H9 (cell line): ENCODE measurements around the gene PPP2R2B. TPM values are rescaled to one million over a fixed set of nuclear protein-coding genes. Genes with fewer than 3 reads are reported as not detected.

Source experiments
- DNase-seq: peaks from one replicate; pipeline ENCODE4 v3.0.0-alpha.2; 2017
- H2AFZ ChIP-seq: one replicate; pipeline ENCODE4 v1.6.1; 2013; ENCODE audit warnings: mild to moderate bottlenecking, low read length, control low read depth, moderate library complexity
- H2AK5ac ChIP-seq: 2 replicates; pipeline ENCODE4 v1.6.1; 2013; ENCODE audit warnings: low read length, control low read depth, mixed read lengths; ENCODE audit not compliant: insufficient read length
- H2BK120ac ChIP-seq: one replicate; pipeline ENCODE4 v1.6.1; 2013; ENCODE audit warnings: low read depth, mild to moderate bottlenecking, low read length, control low read depth, inconsistent platforms; ENCODE audit not compliant: poor library complexity, severe bottlenecking
- H2BK12ac ChIP-seq: 2 replicates; pipeline ENCODE4 v1.6.1; 2013; ENCODE audit warnings: low read length, control low read depth, mixed read lengths, low read depth; ENCODE audit not compliant: insufficient read length
- H2BK15ac ChIP-seq: 2 replicates; pipeline ENCODE4 v1.6.1; 2013; ENCODE audit warnings: low read depth, low read length, control low read depth
- H2BK20ac ChIP-seq: one replicate; pipeline ENCODE4 v1.6.1; 2013; ENCODE audit warnings: low read depth, mild to moderate bottlenecking, low read length, control low read depth, inconsistent platforms; ENCODE audit not compliant: poor library complexity, severe bottlenecking
- H2BK5ac ChIP-seq: 2 replicates; pipeline ENCODE4 v1.6.1; 2013; ENCODE audit warnings: low read length, control low read depth, mixed read lengths; ENCODE audit not compliant: insufficient read length
- H3K14ac ChIP-seq: 2 replicates; pipeline ENCODE4 v1.6.1; 2013; ENCODE audit warnings: low read length, control low read depth; ENCODE audit not compliant: insufficient read depth
- H3K18ac ChIP-seq: 2 replicates; pipeline ENCODE4 v1.6.1; 2013; ENCODE audit warnings: low read depth, mild to moderate bottlenecking, mixed read lengths, low read length, control low read depth; ENCODE audit not compliant: insufficient read length
- H3K23ac ChIP-seq: 2 replicates; pipeline ENCODE4 v1.6.1; 2013; ENCODE audit warnings: low read length, control low read depth, mixed read lengths, low read depth; ENCODE audit not compliant: insufficient read length
- H3K23me2 ChIP-seq: 2 replicates; pipeline ENCODE4 v1.6.1; 2013; ENCODE audit warnings: low read depth, mild to moderate bottlenecking, mixed read lengths, low read length, control low read depth; ENCODE audit not compliant: insufficient read length, poor library complexity, severe bottlenecking
- H3K27ac ChIP-seq: 2 replicates; pipeline ENCODE4 v1.5.1; 2013; ENCODE audit warnings: low read length, control low read depth, mixed read lengths, low read depth; ENCODE audit not compliant: insufficient read length
- H3K27me3 ChIP-seq: 2 replicates; pipeline ENCODE4 v1.6.1; 2013; ENCODE audit warnings: low read length, control low read depth, inconsistent platforms; ENCODE audit not compliant: insufficient read depth
- H3K4ac ChIP-seq: 2 replicates; pipeline ENCODE4 v1.6.1; 2013; ENCODE audit warnings: low read depth, mild to moderate bottlenecking, control low read depth, inconsistent platforms, low read length, moderate library complexity
- H3K4me1 ChIP-seq: 2 replicates; pipeline ENCODE4 v1.6.1; 2013; ENCODE audit warnings: low read length, control low read depth, inconsistent platforms; ENCODE audit not compliant: insufficient read depth
- H3K4me2 ChIP-seq: 2 replicates; pipeline ENCODE4 v1.6.1; 2013; ENCODE audit warnings: low read length, control low read depth, mixed read lengths; ENCODE audit not compliant: insufficient read length, insufficient read depth
- H3K56ac ChIP-seq: 2 replicates; pipeline ENCODE4 v1.6.1; 2013; ENCODE audit warnings: low read depth, mild to moderate bottlenecking, mixed read lengths, low read length, control low read depth; ENCODE audit not compliant: insufficient read length
- H3K79me1 ChIP-seq: 2 replicates; pipeline ENCODE4 v1.6.1; 2013; ENCODE audit warnings: low read depth, mild to moderate bottlenecking, moderate library complexity, low read length, control low read depth, inconsistent platforms; ENCODE audit not compliant: insufficient read depth, poor library complexity, severe bottlenecking
- H3K79me2 ChIP-seq: 2 replicates; pipeline ENCODE4 v1.6.1; 2013; ENCODE audit warnings: low read length, control low read depth, inconsistent platforms; ENCODE audit not compliant: insufficient read depth
- H3K9ac ChIP-seq: 2 replicates; pipeline ENCODE4 v1.6.1; 2013; ENCODE audit warnings: low read length, control low read depth, mixed read lengths; ENCODE audit not compliant: insufficient read length; ENCODE audit errors: extremely low read depth
- H3K9me3 ChIP-seq: one replicate; pipeline ENCODE4 v1.6.1; 2013; ENCODE audit warnings: low read depth, low read length, inconsistent platforms; ENCODE audit not compliant: control insufficient read depth
- H3T11ph ChIP-seq: one replicate; pipeline ENCODE4 v1.6.1; 2013; ENCODE audit warnings: mild to moderate bottlenecking, low read length, control low read depth, inconsistent platforms
- H4K20me1 ChIP-seq: one replicate; pipeline ENCODE4 v1.6.1; 2013; ENCODE audit not compliant: control insufficient read depth, insufficient read length, insufficient read depth
- H4K5ac ChIP-seq: 2 replicates; pipeline ENCODE4 v1.6.1; 2013; ENCODE audit warnings: low read depth, mild to moderate bottlenecking, mixed read lengths, low read length, control low read depth; ENCODE audit not compliant: insufficient read length
- H4K8ac ChIP-seq: replicated peaks from 2 replicates; pipeline ENCODE4 v1.6.1; 2013; ENCODE audit warnings: low read length, control low read depth, mixed read lengths, low read depth; ENCODE audit not compliant: insufficient read length
- H4K91ac ChIP-seq: 2 replicates; pipeline ENCODE4 v1.6.1; 2013; ENCODE audit warnings: low read depth, mild to moderate bottlenecking, moderate library complexity, mixed read lengths, low read length, control low read depth; ENCODE audit not compliant: insufficient read length
- H3K27ac Mint-ChIP-seq, 3 experiments: 2 replicates in 2 of 3; 3 replicates in 1 of 3; pipeline ENCODE4 v1.8.0; 2020 to 2021; ENCODE audit warnings: mixed read lengths in 3 of 3, mild to moderate bottlenecking in 1 of 3, moderate library complexity in 1 of 3
- H3K27me3 Mint-ChIP-seq: 2 replicates; pipeline ENCODE4 v1.8.0; 2021; ENCODE audit warnings: low read depth, mild to moderate bottlenecking, moderate library complexity, mixed read lengths
- H3K36me3 Mint-ChIP-seq, 3 experiments: 2 replicates in 2 of 3; 3 replicates in 1 of 3; pipeline ENCODE4 v1.8.0; 2020 to 2021; ENCODE audit warnings: low read depth in 3 of 3, mixed read lengths in 3 of 3; ENCODE audit not compliant: insufficient read depth in 1 of 3
- H3K4me1 Mint-ChIP-seq, 2 experiments: 2 replicates each; pipeline ENCODE4 v1.8.0; 2020; ENCODE audit warnings: mixed read lengths in 2 of 2
- H3K4me3 Mint-ChIP-seq, 2 experiments: 2 replicates in 1 of 2; 3 replicates in 1 of 2; pipeline ENCODE4 v1.8.0; 2020 to 2021; ENCODE audit warnings: mild to moderate bottlenecking in 2 of 2, mixed read lengths in 2 of 2, moderate library complexity in 1 of 2
- H3K9me3 Mint-ChIP-seq, 2 experiments: 2 replicates in 1 of 2; 3 replicates in 1 of 2; pipeline ENCODE4 v1.8.0; 2020; ENCODE audit warnings: mild to moderate bottlenecking in 2 of 2, mixed read lengths in 2 of 2, moderate library complexity in 1 of 2
- WGBS: extraction: QIAGEN DNeasy Blood & Tissue Kit; methylation state at CpG from one replicate; pipeline ENCODE4 v1.1.7; 2013; ENCODE audit warnings: missing lambda C conversion rate, low lambda C conversion rate, mixed read lengths; ENCODE audit not compliant: insufficient read length; ENCODE audit errors: extremely low coverage; 5-methylcytosine and 5-hydroxymethylcytosine counted together
- total RNA-seq: library from RNA; stranded (reverse); gene quantifications from 2 replicates; pipeline ENCODE4 v1.2.1, GENCODE V29; 2021
- TF ChIP-seq, protein P1 (sequence below): fragments of 200-600 bp; sonication (generic); conservative IDR thresholded peaks from 3 replicates; pipeline ENCODE4 v1.8.0; 2021; ENCODE audit warnings: antibody characterized with exemption, mild to moderate bottlenecking

Gene PPP2R2B
- total RNA-seq, 1 experiment from 2014 or later: 14.3 TPM

DNA sequence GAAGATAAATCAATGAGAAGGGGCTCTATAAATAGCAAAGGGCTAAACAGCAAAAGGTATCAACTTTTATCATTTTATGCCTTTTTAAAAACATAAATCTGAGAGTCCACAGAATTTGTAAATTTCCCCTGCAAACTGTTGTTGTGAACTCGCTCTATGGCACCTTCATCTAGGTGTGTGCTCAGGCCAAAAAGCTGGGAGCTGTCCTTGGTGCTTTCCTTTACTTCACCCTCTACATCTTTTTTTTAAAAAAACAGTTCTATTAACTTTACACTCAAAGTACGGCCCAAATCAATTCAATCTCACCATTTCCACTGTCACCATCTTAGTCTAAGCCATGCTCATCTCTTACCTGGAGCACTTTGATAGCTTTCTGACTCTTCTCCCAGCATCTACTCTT, 254.4 kb downstream of the PPP2R2B start:
- DNase-seq: no peak
- no peak overlapping the region for H2BK15ac ChIP-seq
- H3K14ac ChIP-seq: no peak overlapping the region
- no peaks in the 10 kb centered on the region; the same call in 1 of the 2 replicates for H3K4me1 ChIP-seq
- H4K20me1 ChIP-seq: no peaks in the 10 kb centered on the region
- H3K27ac ChIP-seq: no peak overlapping the region
- no peak overlapping the region for H3K9ac ChIP-seq
- 0 out of 7 replicates have a peak overlapping the region, but pooled peaks of 1 of the 3 experiments have one; percentile 0 for H3K27ac Mint-ChIP-seq
- no peaks in the 10 kb centered on the region for H3K27me3 Mint-ChIP-seq
- peaks cover 7 to 28% (median 15%) of the 10 kb centered on the region in 3 experiments for H3K36me3 Mint-ChIP-seq
- no peak overlapping the region for H3K4me3 Mint-ChIP-seq
- no peak overlapping the region for H2AK5ac ChIP-seq
- WGBS: no CpG with 5 or more reads among the region's 2 CpGs
- H3K56ac ChIP-seq: no peak overlapping the region
- peaks cover 22 to 39% of the 10 kb centered on the region in 2 experiments for H3K4me1 Mint-ChIP-seq
- H3K18ac ChIP-seq: no peak overlapping the region
- H4K91ac ChIP-seq: no peak overlapping the region
- H3T11ph ChIP-seq: no peak overlapping the region
- no peaks in the 10 kb centered on the region for H3K27me3 ChIP-seq
- TF ChIP-seq, protein P1, sequence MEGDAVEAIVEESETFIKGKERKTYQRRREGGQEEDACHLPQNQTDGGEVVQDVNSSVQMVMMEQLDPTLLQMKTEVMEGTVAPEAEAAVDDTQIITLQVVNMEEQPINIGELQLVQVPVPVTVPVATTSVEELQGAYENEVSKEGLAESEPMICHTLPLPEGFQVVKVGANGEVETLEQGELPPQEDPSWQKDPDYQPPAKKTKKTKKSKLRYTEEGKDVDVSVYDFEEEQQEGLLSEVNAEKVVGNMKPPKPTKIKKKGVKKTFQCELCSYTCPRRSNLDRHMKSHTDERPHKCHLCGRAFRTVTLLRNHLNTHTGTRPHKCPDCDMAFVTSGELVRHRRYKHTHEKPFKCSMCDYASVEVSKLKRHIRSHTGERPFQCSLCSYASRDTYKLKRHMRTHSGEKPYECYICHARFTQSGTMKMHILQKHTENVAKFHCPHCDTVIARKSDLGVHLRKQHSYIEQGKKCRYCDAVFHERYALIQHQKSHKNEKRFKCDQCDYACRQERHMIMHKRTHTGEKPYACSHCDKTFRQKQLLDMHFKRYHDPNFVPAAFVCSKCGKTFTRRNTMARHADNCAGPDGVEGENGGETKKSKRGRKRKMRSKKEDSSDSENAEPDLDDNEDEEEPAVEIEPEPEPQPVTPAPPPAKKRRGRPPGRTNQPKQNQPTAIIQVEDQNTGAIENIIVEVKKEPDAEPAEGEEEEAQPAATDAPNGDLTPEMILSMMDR: no peak
- no peak overlapping the region for H2BK5ac ChIP-seq
- no peak overlapping the region for H2BK120ac ChIP-seq
- H3K4me2 ChIP-seq: no peak overlapping the region
- H3K4ac ChIP-seq: no peak overlapping the region
- no peak overlapping the region for H4K8ac ChIP-seq
- H3K9me3 ChIP-seq: no peaks in the 10 kb centered on the region
- no peak overlapping the region for H2AFZ ChIP-seq
- H3K9me3 Mint-ChIP-seq: peaks cover 12 to 13% of the 10 kb centered on the region in 2 experiments
- H3K79me2 ChIP-seq: no peaks in the 10 kb centered on the region
- no peaks in the 10 kb centered on the region for H3K23me2 ChIP-seq
- H4K5ac ChIP-seq: no peak overlapping the region
- H3K79me1 ChIP-seq: no peaks in the 10 kb centered on the region
- no peak overlapping the region for H3K23ac ChIP-seq
- H2BK20ac ChIP-seq: no peak overlapping the region
- H2BK12ac ChIP-seq: no peak overlapping the region
